Measurements from ENCODE around the gene PPP4R1.
A peak's percentile ranks its signal among the peaks of the same experiment; 100 is the strongest.
"Not testable (repeated sequence)": the region's sequence is repeated elsewhere in the genome, so short reads cannot be mapped to it uniquely, and the experiment has no call there.

PPP4R1 gene

GRCh38 chr18:9653390-9653789 is 39.0 kb upstream of the PPP4R1 start:
- DNase-seq (ENCODE audit: low read depth), result no peak
- TF ChIP-seq CTCF (IDR thresholded peaks at IDR 0.05; ENCODE audit: low read depth, low read length, missing control alignments), result no peak

GRCh38 chr18:9649164-9649540 is 34.8 kb upstream of the PPP4R1 start:
- TF ChIP-seq CTCF (IDR thresholded peaks at IDR 0.05; ENCODE audit: low read depth, low read length, missing control alignments), result no peak
- H3K4me3 ChIP-seq (ENCODE audit: low read depth, low read length), result no peak overlapping the region
- no peak for DNase-seq (ENCODE audit: low read depth)

More at GRCh38 chr18:9653390-9653789, 39.0 kb upstream of the PPP4R1 start:
- no peak overlapping the region for H3K4me3 ChIP-seq (ENCODE audit: low read depth, low read length)

GRCh38 chr18:9648431-9649163 is 34.2 kb upstream of the PPP4R1 start:
- DNase-seq (ENCODE audit: low read depth), result peak; percentile 22
- no peak for TF ChIP-seq CTCF (IDR thresholded peaks at IDR 0.05; ENCODE audit: low read depth, low read length, missing control alignments)

GRCh38 chr18:9647496-9648323 is 33.4 kb upstream of the PPP4R1 start:
- no peak for TF ChIP-seq CTCF (IDR thresholded peaks at IDR 0.05; ENCODE audit: low read depth, low read length, missing control alignments)
- DNase-seq (ENCODE audit: low read depth), result no peak
- H3K4me3 ChIP-seq (ENCODE audit: low read depth, low read length), result no peak overlapping the region

More at GRCh38 chr18:9648431-9649163, 34.2 kb upstream of the PPP4R1 start:
- H3K4me3 ChIP-seq (ENCODE audit: low read depth, low read length), result no peak overlapping the region

GRCh38 chr18:9643549-9643948 is 29.2 kb upstream of the PPP4R1 start:
- no peak for TF ChIP-seq CTCF (IDR thresholded peaks at IDR 0.05; ENCODE audit: low read depth, low read length, missing control alignments)
- no peak for DNase-seq (ENCODE audit: low read depth)
- H3K4me3 ChIP-seq (ENCODE audit: low read depth, low read length), result no peak overlapping the region

- H3K4me3 ChIP-seq (ENCODE audit: low read depth, low read length), result no peak overlapping the region
- DNase-seq (ENCODE audit: low read depth), result no peak
- no peak for TF ChIP-seq CTCF (IDR thresholded peaks at IDR 0.05; ENCODE audit: low read depth, low read length, missing control alignments)
Observed at GRCh38 chr18:9642799-9643462, 28.6 kb upstream of the PPP4R1 start.

- not testable (repeated sequence) for H3K4me3 ChIP-seq (ENCODE audit: low read depth, low read length); DNase-seq (ENCODE audit: low read depth)
Observed at GRCh38 chr18:9641081-9641480, 26.7 kb upstream of the PPP4R1 start.
